H9 (cell line): ENCODE data around the gene PNMA6A. TPM values are rescaled to one million over a fixed set of nuclear protein-coding genes. Genes with fewer than 3 reads are reported as not detected.
"Not testable (repeated sequence)": the region's sequence is repeated elsewhere in the genome, so short reads cannot be mapped to it uniquely, and the experiment has no call there.

ENCODE experiments used
- DNase-seq: peaks from one replicate; pipeline ENCODE4 v3.0.0-alpha.2; 2017
- H2AFZ ChIP-seq: one replicate; pipeline ENCODE4 v1.6.1; 2013; ENCODE audit warnings: mild to moderate bottlenecking, low read length, control low read depth, moderate library complexity
- H2AK5ac ChIP-seq: 2 replicates; pipeline ENCODE4 v1.6.1; 2013; ENCODE audit warnings: low read length, control low read depth, mixed read lengths; ENCODE audit not compliant: insufficient read length
- H2BK120ac ChIP-seq: one replicate; pipeline ENCODE4 v1.6.1; 2013; ENCODE audit warnings: low read depth, mild to moderate bottlenecking, low read length, control low read depth, inconsistent platforms; ENCODE audit not compliant: poor library complexity, severe bottlenecking
- H2BK12ac ChIP-seq: 2 replicates; pipeline ENCODE4 v1.6.1; 2013; ENCODE audit warnings: low read length, control low read depth, mixed read lengths, low read depth; ENCODE audit not compliant: insufficient read length
- H2BK15ac ChIP-seq: 2 replicates; pipeline ENCODE4 v1.6.1; 2013; ENCODE audit warnings: low read depth, low read length, control low read depth
- H2BK20ac ChIP-seq: one replicate; pipeline ENCODE4 v1.6.1; 2013; ENCODE audit warnings: low read depth, mild to moderate bottlenecking, low read length, control low read depth, inconsistent platforms; ENCODE audit not compliant: poor library complexity, severe bottlenecking
- H2BK5ac ChIP-seq: 2 replicates; pipeline ENCODE4 v1.6.1; 2013; ENCODE audit warnings: low read length, control low read depth, mixed read lengths; ENCODE audit not compliant: insufficient read length
- H3K14ac ChIP-seq: 2 replicates; pipeline ENCODE4 v1.6.1; 2013; ENCODE audit warnings: low read length, control low read depth; ENCODE audit not compliant: insufficient read depth
- H3K18ac ChIP-seq: 2 replicates; pipeline ENCODE4 v1.6.1; 2013; ENCODE audit warnings: low read depth, mild to moderate bottlenecking, mixed read lengths, low read length, control low read depth; ENCODE audit not compliant: insufficient read length
- H3K23ac ChIP-seq: 2 replicates; pipeline ENCODE4 v1.6.1; 2013; ENCODE audit warnings: low read length, control low read depth, mixed read lengths, low read depth; ENCODE audit not compliant: insufficient read length
- H3K23me2 ChIP-seq: 2 replicates; pipeline ENCODE4 v1.6.1; 2013; ENCODE audit warnings: low read depth, mild to moderate bottlenecking, mixed read lengths, low read length, control low read depth; ENCODE audit not compliant: insufficient read length, poor library complexity, severe bottlenecking
- H3K27ac ChIP-seq: 2 replicates; pipeline ENCODE4 v1.5.1; 2013; ENCODE audit warnings: low read length, control low read depth, mixed read lengths, low read depth; ENCODE audit not compliant: insufficient read length
- H3K27me3 ChIP-seq: 2 replicates; pipeline ENCODE4 v1.6.1; 2013; ENCODE audit warnings: low read length, control low read depth, inconsistent platforms; ENCODE audit not compliant: insufficient read depth
- H3K4ac ChIP-seq: 2 replicates; pipeline ENCODE4 v1.6.1; 2013; ENCODE audit warnings: low read depth, mild to moderate bottlenecking, control low read depth, inconsistent platforms, low read length, moderate library complexity
- H3K4me1 ChIP-seq: 2 replicates; pipeline ENCODE4 v1.6.1; 2013; ENCODE audit warnings: low read length, control low read depth, inconsistent platforms; ENCODE audit not compliant: insufficient read depth
- H3K4me2 ChIP-seq: 2 replicates; pipeline ENCODE4 v1.6.1; 2013; ENCODE audit warnings: low read length, control low read depth, mixed read lengths; ENCODE audit not compliant: insufficient read length, insufficient read depth
- H3K56ac ChIP-seq: 2 replicates; pipeline ENCODE4 v1.6.1; 2013; ENCODE audit warnings: low read depth, mild to moderate bottlenecking, mixed read lengths, low read length, control low read depth; ENCODE audit not compliant: insufficient read length
- H3K79me1 ChIP-seq: 2 replicates; pipeline ENCODE4 v1.6.1; 2013; ENCODE audit warnings: low read depth, mild to moderate bottlenecking, moderate library complexity, low read length, control low read depth, inconsistent platforms; ENCODE audit not compliant: insufficient read depth, poor library complexity, severe bottlenecking
- H3K79me2 ChIP-seq: 2 replicates; pipeline ENCODE4 v1.6.1; 2013; ENCODE audit warnings: low read length, control low read depth, inconsistent platforms; ENCODE audit not compliant: insufficient read depth
- H3K9ac ChIP-seq: 2 replicates; pipeline ENCODE4 v1.6.1; 2013; ENCODE audit warnings: low read length, control low read depth, mixed read lengths; ENCODE audit not compliant: insufficient read length; ENCODE audit errors: extremely low read depth
- H3K9me3 ChIP-seq: one replicate; pipeline ENCODE4 v1.6.1; 2013; ENCODE audit warnings: low read depth, low read length, inconsistent platforms; ENCODE audit not compliant: control insufficient read depth
- H3T11ph ChIP-seq: one replicate; pipeline ENCODE4 v1.6.1; 2013; ENCODE audit warnings: mild to moderate bottlenecking, low read length, control low read depth, inconsistent platforms
- H4K20me1 ChIP-seq: one replicate; pipeline ENCODE4 v1.6.1; 2013; ENCODE audit not compliant: control insufficient read depth, insufficient read length, insufficient read depth
- H4K5ac ChIP-seq: 2 replicates; pipeline ENCODE4 v1.6.1; 2013; ENCODE audit warnings: low read depth, mild to moderate bottlenecking, mixed read lengths, low read length, control low read depth; ENCODE audit not compliant: insufficient read length
- H4K8ac ChIP-seq: replicated peaks from 2 replicates; pipeline ENCODE4 v1.6.1; 2013; ENCODE audit warnings: low read length, control low read depth, mixed read lengths, low read depth; ENCODE audit not compliant: insufficient read length
- H4K91ac ChIP-seq: 2 replicates; pipeline ENCODE4 v1.6.1; 2013; ENCODE audit warnings: low read depth, mild to moderate bottlenecking, moderate library complexity, mixed read lengths, low read length, control low read depth; ENCODE audit not compliant: insufficient read length
- H3K27ac Mint-ChIP-seq, 3 experiments: 2 replicates in 2 of 3; 3 replicates in 1 of 3; pipeline ENCODE4 v1.8.0; 2020 to 2021; ENCODE audit warnings: mixed read lengths in 3 of 3, mild to moderate bottlenecking in 1 of 3, moderate library complexity in 1 of 3
- H3K27me3 Mint-ChIP-seq: 2 replicates; pipeline ENCODE4 v1.8.0; 2021; ENCODE audit warnings: low read depth, mild to moderate bottlenecking, moderate library complexity, mixed read lengths
- H3K36me3 Mint-ChIP-seq, 3 experiments: 2 replicates in 2 of 3; 3 replicates in 1 of 3; pipeline ENCODE4 v1.8.0; 2020 to 2021; ENCODE audit warnings: low read depth in 3 of 3, mixed read lengths in 3 of 3; ENCODE audit not compliant: insufficient read depth in 1 of 3
- H3K4me1 Mint-ChIP-seq, 2 experiments: 2 replicates each; pipeline ENCODE4 v1.8.0; 2020; ENCODE audit warnings: mixed read lengths in 2 of 2
- H3K4me3 Mint-ChIP-seq, 2 experiments: 2 replicates in 1 of 2; 3 replicates in 1 of 2; pipeline ENCODE4 v1.8.0; 2020 to 2021; ENCODE audit warnings: mild to moderate bottlenecking in 2 of 2, mixed read lengths in 2 of 2, moderate library complexity in 1 of 2
- H3K9me3 Mint-ChIP-seq, 2 experiments: 2 replicates in 1 of 2; 3 replicates in 1 of 2; pipeline ENCODE4 v1.8.0; 2020; ENCODE audit warnings: mild to moderate bottlenecking in 2 of 2, mixed read lengths in 2 of 2, moderate library complexity in 1 of 2
- WGBS: extraction: QIAGEN DNeasy Blood & Tissue Kit; methylation state at CpG from one replicate; pipeline ENCODE4 v1.1.7; 2013; ENCODE audit warnings: missing lambda C conversion rate, low lambda C conversion rate, mixed read lengths; ENCODE audit not compliant: insufficient read length; ENCODE audit errors: extremely low coverage; 5-methylcytosine and 5-hydroxymethylcytosine counted together
- total RNA-seq: library from RNA; stranded (reverse); gene quantifications from 2 replicates; pipeline ENCODE4 v1.2.1, GENCODE V29; 2021
- TF ChIP-seq, protein P1 (sequence below): fragments of 200-600 bp; sonication (generic); conservative IDR thresholded peaks from 3 replicates; pipeline ENCODE4 v1.8.0; 2021; ENCODE audit warnings: antibody characterized with exemption, mild to moderate bottlenecking

The PNMA6A gene
- total RNA-seq, 1 experiment from 2014 or later: 7.7 TPM

DNA sequence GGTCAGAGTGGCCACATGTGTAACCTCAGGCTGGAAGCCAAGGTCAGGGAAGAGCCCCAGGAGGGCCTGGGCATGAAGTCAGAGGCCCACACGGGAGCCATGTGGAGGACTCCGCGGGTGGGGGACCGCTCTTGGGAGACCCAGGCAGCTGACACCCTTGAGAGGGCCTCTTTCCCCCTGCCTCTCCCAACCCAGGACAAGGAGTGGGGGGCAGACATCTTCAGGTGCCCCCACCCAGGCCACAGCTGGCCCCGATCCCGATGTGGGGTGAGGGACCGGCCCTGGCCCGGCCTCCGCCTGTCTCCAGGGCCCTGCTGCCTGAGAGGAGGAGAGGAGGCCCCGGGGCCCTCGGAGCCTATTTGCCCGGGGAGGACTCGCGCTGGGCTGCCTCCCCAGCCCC, 3.1 kb downstream of the PNMA6A start:
- no peak overlapping the region for H2BK12ac ChIP-seq
- no peak overlapping the region for H3K56ac ChIP-seq
- no peak overlapping the region for H3T11ph ChIP-seq
- no peak overlapping the region for H3K18ac ChIP-seq
- peaks cover 3 to 7% (median 6%) of the 10 kb centered on the region in 3 experiments; a peak in 5 of 7 replicates for H3K36me3 Mint-ChIP-seq
- no peak overlapping the region for H3K4me2 ChIP-seq
- H2AFZ ChIP-seq: no peak overlapping the region
- H3K27me3 Mint-ChIP-seq: no peaks in the 10 kb centered on the region; the same call in 1 of the 2 replicates
- H3K79me2 ChIP-seq: no peaks in the 10 kb centered on the region
- H2BK20ac ChIP-seq: no peak overlapping the region
- no peaks in the 10 kb centered on the region for H3K79me1 ChIP-seq
- no peak overlapping the region for H3K27ac ChIP-seq
- H4K91ac ChIP-seq: no peak overlapping the region
- H3K14ac ChIP-seq: no peak overlapping the region
- TF ChIP-seq, protein P1, sequence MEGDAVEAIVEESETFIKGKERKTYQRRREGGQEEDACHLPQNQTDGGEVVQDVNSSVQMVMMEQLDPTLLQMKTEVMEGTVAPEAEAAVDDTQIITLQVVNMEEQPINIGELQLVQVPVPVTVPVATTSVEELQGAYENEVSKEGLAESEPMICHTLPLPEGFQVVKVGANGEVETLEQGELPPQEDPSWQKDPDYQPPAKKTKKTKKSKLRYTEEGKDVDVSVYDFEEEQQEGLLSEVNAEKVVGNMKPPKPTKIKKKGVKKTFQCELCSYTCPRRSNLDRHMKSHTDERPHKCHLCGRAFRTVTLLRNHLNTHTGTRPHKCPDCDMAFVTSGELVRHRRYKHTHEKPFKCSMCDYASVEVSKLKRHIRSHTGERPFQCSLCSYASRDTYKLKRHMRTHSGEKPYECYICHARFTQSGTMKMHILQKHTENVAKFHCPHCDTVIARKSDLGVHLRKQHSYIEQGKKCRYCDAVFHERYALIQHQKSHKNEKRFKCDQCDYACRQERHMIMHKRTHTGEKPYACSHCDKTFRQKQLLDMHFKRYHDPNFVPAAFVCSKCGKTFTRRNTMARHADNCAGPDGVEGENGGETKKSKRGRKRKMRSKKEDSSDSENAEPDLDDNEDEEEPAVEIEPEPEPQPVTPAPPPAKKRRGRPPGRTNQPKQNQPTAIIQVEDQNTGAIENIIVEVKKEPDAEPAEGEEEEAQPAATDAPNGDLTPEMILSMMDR: no peak
- WGBS: no CpG with 5 or more reads among the region's 14 CpGs
- no peaks in the 10 kb centered on the region for H3K4me1 Mint-ChIP-seq
- H3K4me3 Mint-ChIP-seq: no peak overlapping the region
- H3K9me3 ChIP-seq: peaks cover 4% of the 10 kb centered on the region
- no peak overlapping the region for H3K9ac ChIP-seq
- H3K23me2 ChIP-seq: no peaks in the 10 kb centered on the region
- H3K27ac Mint-ChIP-seq: no peak overlapping the region
- H2BK15ac ChIP-seq: no peak overlapping the region
- no peak overlapping the region for H4K8ac ChIP-seq
- no peaks in the 10 kb centered on the region for H3K4me1 ChIP-seq
- H3K4ac ChIP-seq: no peak overlapping the region
- DNase-seq: no peak
- no peak overlapping the region for H4K5ac ChIP-seq
- no peak overlapping the region for H2AK5ac ChIP-seq
- H3K23ac ChIP-seq: no peak overlapping the region
- no peak overlapping the region for H2BK120ac ChIP-seq
- H2BK5ac ChIP-seq: no peak overlapping the region
- H3K9me3 Mint-ChIP-seq: peaks cover 8% of the 10 kb centered on the region in 2 experiments
- no peaks in the 10 kb centered on the region for H3K27me3 ChIP-seq
- H4K20me1 ChIP-seq: no peaks in the 10 kb centered on the region

DNA sequence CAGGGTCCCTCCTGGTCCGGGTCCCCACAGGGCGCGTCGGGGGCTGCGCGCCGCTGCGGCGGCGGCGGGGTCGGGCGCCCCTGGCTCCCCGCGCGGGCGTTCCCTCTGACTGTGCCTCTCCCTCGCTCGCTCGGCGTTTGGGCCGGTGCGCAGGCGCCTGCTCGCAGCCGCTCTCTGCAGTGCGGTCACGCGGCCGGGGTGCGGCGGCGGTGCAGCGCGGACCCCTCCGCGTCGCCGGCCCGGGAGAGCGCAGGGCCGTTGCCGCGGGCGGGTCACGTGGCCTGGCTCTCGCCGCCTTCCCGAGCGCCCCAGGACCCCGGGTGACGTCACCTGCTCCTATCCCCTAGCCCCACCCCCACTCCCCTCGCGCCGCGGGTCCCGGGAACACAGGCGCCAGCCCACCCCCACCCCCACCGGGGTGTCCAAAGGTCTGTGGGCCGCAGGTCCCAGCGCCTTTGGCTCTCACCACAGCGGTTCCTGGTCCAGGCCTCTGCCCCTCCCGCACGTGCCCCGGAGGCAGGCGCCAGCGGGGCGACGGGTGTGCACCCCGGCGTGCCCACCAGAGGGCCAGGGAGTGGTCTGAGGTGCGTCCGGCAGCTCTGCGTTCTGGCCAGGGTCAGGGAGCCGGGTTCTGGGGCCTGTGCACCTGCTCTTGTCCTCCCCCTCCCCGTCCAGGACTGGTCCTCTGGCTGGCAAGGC, 5.3 kb downstream of the PNMA6A start:
- not testable (repeated sequence) for H3K56ac ChIP-seq, H4K5ac ChIP-seq, H3K23me2 ChIP-seq, H3K79me1 ChIP-seq, H3K9ac ChIP-seq, H2BK20ac ChIP-seq, H3K4me1 ChIP-seq, H3K4me2 ChIP-seq, H2AK5ac ChIP-seq, H3K23ac ChIP-seq, DNase-seq, H2BK15ac ChIP-seq, H2BK120ac ChIP-seq, H2BK5ac ChIP-seq, H3K27ac Mint-ChIP-seq, H4K8ac ChIP-seq, H3K4ac ChIP-seq, H3K4me3 Mint-ChIP-seq, H3K36me3 Mint-ChIP-seq, H3K4me1 Mint-ChIP-seq, H3K9me3 ChIP-seq, H3K27ac ChIP-seq, H3K9me3 Mint-ChIP-seq, H2BK12ac ChIP-seq, H3K27me3 Mint-ChIP-seq, H2AFZ ChIP-seq, H3K18ac ChIP-seq, H3K79me2 ChIP-seq, H4K91ac ChIP-seq, H3K27me3 ChIP-seq, H4K20me1 ChIP-seq, H3T11ph ChIP-seq, H3K14ac ChIP-seq
- no CpG with 5 or more reads among the region's 76 CpGs for WGBS
